Fibroblast of lung (primary cell): ENCODE results near the gene TTC33.

Source experiments
- CTCF ChIP-seq, 2 donors: IDR thresholded peaks in 1 of 2; conservative IDR thresholded peaks in 1 of 2; 1 replicate in 1 of 2; 2 replicates in 1 of 2; pipeline ENCODE4 v1.5.1; 2011 to 2012; ENCODE audit warnings: low read length in 2 of 2, control low read depth in 1 of 2, inconsistent platforms in 1 of 2, low read depth in 1 of 2, mild to moderate bottlenecking in 1 of 2
- EZH2 ChIP-seq: IDR thresholded peaks from 2 replicates; pipeline ENCODE4 v1.5.1; 2012; ENCODE audit warnings: low read length, control low read depth, mild to moderate bottlenecking; ENCODE audit errors: missing control alignments

- TF ChIP-seq CTCF (conservative IDR thresholded peaks at IDR 0.05 in 1 of 2, IDR thresholded peaks at IDR 0.05 in 1 of 2; ENCODE audit: low read depth in 1 of 2, low read length in 2 of 2) (no peak), EZH2 (no peak)
Measured at GRCh38 chr5:40559306-40559705, 196.5 kb downstream of the TTC33 start.
